Liver (tissue), 9 donors: Measurements from ENCODE around the gene HPS6. TPM values are rescaled to one million over a fixed set of nuclear protein-coding genes. Genes with fewer than 3 reads are reported as not detected.

ENCODE experiments used
- DNase-seq: peaks from one replicate; pipeline ENCODE4 v3.0.0-alpha.2; 2017; ENCODE audit warnings: low spot score
- H3K27ac ChIP-seq, 2 donors: one replicate each; pipeline ENCODE4 v1.7.0; 2013; ENCODE audit warnings: inconsistent platforms in 2 of 2, low read length in 2 of 2, control low read depth in 1 of 2, low read depth in 1 of 2, mild to moderate bottlenecking in 1 of 2
- H3K27me3 ChIP-seq, 4 donors: one replicate each; pipeline versions ENCODE4 v1.6.1 to v1.7.0; 2013; ENCODE audit warnings: low read length in 3 of 4, inconsistent platforms in 1 of 4, mild to moderate bottlenecking in 1 of 4, moderate library complexity in 1 of 4; ENCODE audit not compliant: control insufficient read depth in 4 of 4, insufficient read depth in 4 of 4
- H3K36me3 ChIP-seq, 4 donors: one replicate each; pipeline versions ENCODE4 v1.6.1 to v1.7.0; 2013; ENCODE audit warnings: low read length in 3 of 4, mild to moderate bottlenecking in 3 of 4, low read depth in 1 of 4, moderate library complexity in 1 of 4; ENCODE audit not compliant: control insufficient read depth in 4 of 4, insufficient read depth in 3 of 4
- H3K4me1 ChIP-seq, 4 donors: one replicate each; pipeline versions ENCODE4 v1.6.1 to v1.7.0; 2013; ENCODE audit warnings: low read length in 3 of 4, mild to moderate bottlenecking in 3 of 4, moderate library complexity in 1 of 4; ENCODE audit not compliant: control insufficient read depth in 4 of 4, insufficient read depth in 4 of 4
- H3K4me3 ChIP-seq, 3 donors: one replicate each; pipeline versions ENCODE4 v1.6.1 to v1.7.0; 2013; ENCODE audit warnings: low read length in 3 of 3, control low read depth in 1 of 3, low read depth in 1 of 3, mild to moderate bottlenecking in 1 of 3
- H3K9ac ChIP-seq, 2 donors: one replicate each; pipeline ENCODE4 v1.7.0; 2013; ENCODE audit warnings: low read length in 2 of 2, mild to moderate bottlenecking in 2 of 2, moderate library complexity in 2 of 2, control low read depth in 1 of 2, low read depth in 1 of 2
- H3K9me3 ChIP-seq, 4 donors: one replicate each; pipeline versions ENCODE4 v1.6.1 to v1.7.0; 2013; ENCODE audit warnings: low read length in 3 of 4; ENCODE audit not compliant: control insufficient read depth in 4 of 4
- ATF3 ChIP-seq: IDR thresholded peaks from 2 replicates; pipeline ENCODE4 v1.6.1; 2016; ENCODE audit warnings: antibody characterized with exemption
- EGR1 ChIP-seq, 2 donors: IDR thresholded peaks; 2 replicates each; pipeline ENCODE4 v1.6.1; 2016 to 2018; ENCODE audit warnings: antibody characterized with exemption in 2 of 2, low read depth in 2 of 2
- FOXA1 ChIP-seq: IDR thresholded peaks from 2 replicates; pipeline ENCODE4 v1.6.1; 2016; ENCODE audit warnings: antibody characterized with exemption
- FOXA2 ChIP-seq: IDR thresholded peaks from 2 replicates; pipeline ENCODE4 v1.6.1; 2016; ENCODE audit warnings: antibody characterized with exemption
- GABPA ChIP-seq, 2 donors: IDR thresholded peaks in 1 of 2; conservative IDR thresholded peaks in 1 of 2; 2 replicates each; pipeline ENCODE4 v1.6.1; 2016; ENCODE audit warnings: antibody characterized with exemption in 2 of 2, mild to moderate bottlenecking in 1 of 2, moderate library complexity in 1 of 2
- HNF4G ChIP-seq: IDR thresholded peaks from 2 replicates; pipeline ENCODE4 v1.6.1; 2016; ENCODE audit warnings: antibody characterized with exemption
- JUND ChIP-seq, 2 donors: IDR thresholded peaks; 2 replicates each; pipeline ENCODE4 v1.6.1; 2016; ENCODE audit warnings: antibody characterized with exemption in 2 of 2
- NR2F2 ChIP-seq: IDR thresholded peaks from 2 replicates; pipeline ENCODE4 v1.6.1; 2016; ENCODE audit warnings: antibody characterized with exemption
- RAD21 ChIP-seq, 2 donors: IDR thresholded peaks; 2 replicates each; pipeline ENCODE4 v1.6.1; 2016; ENCODE audit warnings: antibody characterized with exemption in 2 of 2, mild to moderate bottlenecking in 2 of 2
- REST ChIP-seq: IDR thresholded peaks from 2 replicates; pipeline ENCODE4 v1.6.1; 2016; ENCODE audit warnings: antibody characterized with exemption, mild to moderate bottlenecking
- RXRA ChIP-seq, 2 donors: IDR thresholded peaks; 2 replicates each; pipeline ENCODE4 v1.6.1; 2017 to 2018; ENCODE audit warnings: antibody characterized with exemption in 2 of 2, mild to moderate bottlenecking in 1 of 2
- SP1 ChIP-seq: IDR thresholded peaks from 2 replicates; pipeline ENCODE4 v1.6.1; 2018; ENCODE audit warnings: antibody characterized with exemption, mild to moderate bottlenecking
- TAF1 ChIP-seq: conservative IDR thresholded peaks from 2 replicates; pipeline ENCODE4 v1.6.1; 2016; ENCODE audit warnings: antibody characterized with exemption, mild to moderate bottlenecking
- YY1 ChIP-seq: IDR thresholded peaks from 2 replicates; pipeline ENCODE4 v1.6.1; 2016; ENCODE audit warnings: antibody characterized with exemption, mild to moderate bottlenecking
- ZBTB33 ChIP-seq: IDR thresholded peaks from 2 replicates; pipeline ENCODE4 v1.6.1; 2016; ENCODE audit warnings: antibody characterized with exemption
- WGBS: extraction: QIAGEN DNeasy Blood & Tissue Kit; methylation state at CpG from one replicate; pipeline ENCODE4 v1.1.7; 2013; 5-methylcytosine and 5-hydroxymethylcytosine counted together
- polyA plus RNA-seq, 2 donors: library from polyadenylated mRNA; stranded (reverse) in 1 of 2; unstranded in 1 of 2; fragments of 200-250 nt in 1 of 2; fragments of >200 nt in 1 of 2; fragmentation: Nextera tagmentation in 1 of 2; extraction: Ambion mirVana in 1 of 2; gene quantifications; one replicate each; pipeline versions ENCODE4 v1.2.1 to v1.2.3, GENCODE V29; 2013 to 2015
- total RNA-seq, 2 donors: library from RNA; depleted of rRNA; stranded (reverse); fragments of >200 nt; gene quantifications; one replicate each; pipeline ENCODE4 v1.2.3, GENCODE V29; 2014
- TF ChIP-seq, protein P1 (sequence below): IDR thresholded peaks from 2 replicates; pipeline ENCODE4 v1.6.1; 2016; ENCODE audit warnings: antibody characterized with exemption
- TF ChIP-seq, protein P2 (sequence below): fragments of 150-350 bp; IDR thresholded peaks from 2 replicates; pipeline ENCODE4 v1.5.1; 2017; ENCODE audit warnings: improper control_type of control experiment, low read depth, low read length; ENCODE audit not compliant: missing input control
- donor health status: healthy.
- donor health status: healthy.
- donor health status: healthy.
- donor health status: healthy.
- donor health status: healthy.

HPS6 gene
- total and polyA plus RNA-seq, 4 donors, result 2.5 to 13.7 (median 10.0) TPM

GRCh38 chr10:102017295-102017694, 47.9 kb upstream of the HPS6 start:
- H3K36me3 ChIP-seq, result peaks cover 2 to 34% (median 21%) of the 10 kb centered on the region in 4 donors
- no peaks in the 10 kb centered on the region for H3K4me1 ChIP-seq
- no peak for DNase-seq
- H3K9ac ChIP-seq, result no peak overlapping the region
- H3K4me3 ChIP-seq, result no peak overlapping the region
- no peaks in the 10 kb centered on the region for H3K9me3 ChIP-seq
- H3K27ac ChIP-seq, result no peak overlapping the region
- TF ChIP-seq HNF4G (no peak), ATF3 (no peak), EGR1 (IDR thresholded peaks at IDR 0.05; ENCODE audit: low read depth in 2 of 2) (no peak), NR2F2 (no peak), RXRA (IDR thresholded peaks at IDR 0.05) (no peak), TAF1 (no peak), JUND (IDR thresholded peaks at IDR 0.05) (no peak), YY1 (no peak), GABPA (IDR thresholded peaks at IDR 0.05 in 1 of 2, conservative IDR thresholded peaks at IDR 0.05 in 1 of 2) (no peak), FOXA1 (no peak), RAD21 (IDR thresholded peaks at IDR 0.05) (no peak), FOXA2 (no peak), REST (no peak), ZBTB33 (no peak)
- TF ChIP-seq, protein P1, sequence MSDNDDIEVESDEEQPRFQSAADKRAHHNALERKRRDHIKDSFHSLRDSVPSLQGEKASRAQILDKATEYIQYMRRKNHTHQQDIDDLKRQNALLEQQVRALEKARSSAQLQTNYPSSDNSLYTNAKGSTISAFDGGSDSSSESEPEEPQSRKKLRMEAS, result no peak
- TF ChIP-seq, protein P2, sequence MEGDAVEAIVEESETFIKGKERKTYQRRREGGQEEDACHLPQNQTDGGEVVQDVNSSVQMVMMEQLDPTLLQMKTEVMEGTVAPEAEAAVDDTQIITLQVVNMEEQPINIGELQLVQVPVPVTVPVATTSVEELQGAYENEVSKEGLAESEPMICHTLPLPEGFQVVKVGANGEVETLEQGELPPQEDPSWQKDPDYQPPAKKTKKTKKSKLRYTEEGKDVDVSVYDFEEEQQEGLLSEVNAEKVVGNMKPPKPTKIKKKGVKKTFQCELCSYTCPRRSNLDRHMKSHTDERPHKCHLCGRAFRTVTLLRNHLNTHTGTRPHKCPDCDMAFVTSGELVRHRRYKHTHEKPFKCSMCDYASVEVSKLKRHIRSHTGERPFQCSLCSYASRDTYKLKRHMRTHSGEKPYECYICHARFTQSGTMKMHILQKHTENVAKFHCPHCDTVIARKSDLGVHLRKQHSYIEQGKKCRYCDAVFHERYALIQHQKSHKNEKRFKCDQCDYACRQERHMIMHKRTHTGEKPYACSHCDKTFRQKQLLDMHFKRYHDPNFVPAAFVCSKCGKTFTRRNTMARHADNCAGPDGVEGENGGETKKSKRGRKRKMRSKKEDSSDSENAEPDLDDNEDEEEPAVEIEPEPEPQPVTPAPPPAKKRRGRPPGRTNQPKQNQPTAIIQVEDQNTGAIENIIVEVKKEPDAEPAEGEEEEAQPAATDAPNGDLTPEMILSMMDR, result no peak
- 95% methylated on average over 2 of the region's 2 CpGs for WGBS
- no peaks in the 10 kb centered on the region for H3K27me3 ChIP-seq

- Histone ChIP-seq H3K9me3 (no peaks in the 10 kb centered on the region), H3K36me3 (peaks cover 4 to 39% (median 19%) of the 10 kb centered on the region in 4 donors), H3K9ac (no peak overlapping the region), H3K27ac (no peak overlapping the region), H3K27me3 (no peaks in the 10 kb centered on the region), H3K4me3 (no peak overlapping the region), H3K4me1 (no peaks in the 10 kb centered on the region)
- TF ChIP-seq TAF1, result no peak
- TF ChIP-seq SP1, result no peak
- no peak for TF ChIP-seq ZBTB33
- no peak for TF ChIP-seq YY1
- TF ChIP-seq ATF3, result no peak
- TF ChIP-seq REST, result no peak
- no peak for TF ChIP-seq EGR1 (IDR thresholded peaks at IDR 0.05; ENCODE audit: low read depth in 2 of 2)
- no peak for TF ChIP-seq RXRA (IDR thresholded peaks at IDR 0.05)
- whole genome bisulfite sequencing, result 97% methylated on average over 2 of the region's 2 CpGs
- no peak for DNase-seq
These were observed 44.2 kb upstream of the HPS6 start for GRCh38 chr10:102020938-102021337.
